Prostate gland (tissue), 2 donors: ENCODE results near the gene ITGA6.

Source experiments
- CTCF ChIP-seq, 4 experiments: fragments of 200-600 bp in 2 of 4; fragments of 450-650 bp in 2 of 4; sonication (generic) in 2 of 4; IDR thresholded peaks; 1 replicate in 3 of 4; 2 replicates in 1 of 4; pipeline ENCODE4 v1.5.1; 2016 to 2019; ENCODE audit warnings: antibody characterized with exemption in 4 of 4, mild to moderate bottlenecking in 2 of 4, moderate library complexity in 2 of 4
- POLR2A ChIP-seq: fragments of 450-650 bp; IDR thresholded peaks from one replicate; pipeline ENCODE4 v1.6.1; 2016; ENCODE audit warnings: antibody characterized with exemption, mild to moderate bottlenecking
- POLR2AphosphoS5 ChIP-seq: sonication (generic); formaldehyde crosslinking; IDR thresholded peaks from one replicate; pipeline ENCODE4 v1.6.1; 2017; ENCODE audit warnings: antibody characterized with exemption

- TF ChIP-seq POLR2AphosphoS5 (no peak), CTCF (IDR thresholded peaks at IDR 0.05) (no peak), POLR2A (no peak)
These were observed 10.8 kb upstream of the ITGA6 start for GRCh38 chr2:172416447-172417058.
